Psoas muscle (tissue), 8 donors: ENCODE results near the gene NT5DC3. TPM values are rescaled to one million over a fixed set of nuclear protein-coding genes. Genes with fewer than 3 reads are reported as not detected.

Source experiments
- ATAC-seq, 4 donors: fragments of 200-7000 bp; cut with Tn5 transposase; one replicate each; pipeline ENCODE4 v1.9.1; 2020; ENCODE audit warnings: moderate library complexity in 3 of 4, mild to moderate bottlenecking in 2 of 4
- DNase-seq, 2 donors: peaks; one replicate each; pipeline ENCODE4 v3.0.0-alpha.2; 2020
- H3K27ac ChIP-seq: fragments of 200-600 bp; one replicate; pipeline ENCODE4 v1.8.0; 2022
- H3K27me3 ChIP-seq, 3 donors: fragments of 200-600 bp in 1 of 3; one replicate each; pipeline versions ENCODE4 v1.6.1 to v1.8.0; 2013 to 2022; ENCODE audit warnings: low read length in 2 of 3, mild to moderate bottlenecking in 2 of 3, moderate library complexity in 1 of 3; ENCODE audit not compliant: insufficient read depth in 3 of 3
- H3K36me3 ChIP-seq, 2 donors: fragments of 200-600 bp in 1 of 2; one replicate each; pipeline versions ENCODE4 v1.6.1 to v1.8.0; 2013 to 2022; ENCODE audit warnings: low read depth in 1 of 2, mild to moderate bottlenecking in 1 of 2, moderate library complexity in 1 of 2; ENCODE audit not compliant: insufficient read depth in 1 of 2
- H3K4me1 ChIP-seq: fragments of 200-600 bp; one replicate; pipeline ENCODE4 v1.8.0; 2022
- H3K4me3 ChIP-seq: fragments of 200-600 bp; one replicate; pipeline ENCODE4 v1.8.0; 2022; ENCODE audit warnings: mild to moderate bottlenecking
- H3K9me3 ChIP-seq: fragments of 200-600 bp; one replicate; pipeline ENCODE4 v1.8.0; 2022
- CTCF ChIP-seq: fragments of 200-600 bp; IDR thresholded peaks from one replicate; pipeline ENCODE4 v1.8.0; 2022; ENCODE audit warnings: antibody characterized with exemption
- WGBS, 3 donors: extraction: QIAGEN DNeasy Blood & Tissue Kit; methylation state at CpG; one replicate each; pipeline versions ENCODE4 v1.1.6 to v1.1.7; 2013; 5-methylcytosine and 5-hydroxymethylcytosine counted together
- intact Hi-C, 2 donors: fragments of 100-400 bp; cut with DNase I; formaldehyde crosslinking; loops; one replicate each; pipeline versions ENCODE4 v1.11.0 to v1.14.2; 2022
- polyA plus RNA-seq, 3 donors: library from polyadenylated mRNA; stranded (reverse); fragments of 200-250 nt; gene quantifications; one replicate each; pipeline ENCODE4 v1.2.3, GENCODE V29; 2013
- total RNA-seq, 4 donors: library from RNA; stranded (reverse); fragmentation: NEBNext Ultra II Directional in 2 of 4; extraction: Animal tissue kit (Norgen Biotek cat#: 25700) in 2 of 4; gene quantifications; one replicate each; pipeline versions ENCODE4 v1.2.1 to v1.2.4, GENCODE V29; 2021 to 2023
- donor health status: healthy with polysubstance abuse.
- donor health status: DM: no; HTN: no; CAD: no; lungs with moderate emphysema.
- donor health status: Bipolar disorder and iron deficiency.
- donor health status: healthy.
- donor health status: DM: yes; HTN: yes; CAD: no.
- donor health status: DM: no; HTN: no; CAD: no.
- donor health status: DM: no; HTN: no; CAD: no.
- donor health status: DM: yes; HTN: yes; CAD: no.

Gene NT5DC3
- total and polyA plus RNA-seq, 7 donors: 5.2 to 64.2 (median 16.2) TPM

GRCh38 chr12:103772367-103773108, 68.5 kb downstream of the NT5DC3 start:
- intact Hi-C loops: loop anchor here (5.0 to 10.0 kb wide), 3 partner anchors 102 to 160 kb away; partner anchors contain the start of gene HSP90B1 (in 1 of the 2)
- H3K9me3 ChIP-seq: no peaks in the 10 kb centered on the region
- TF ChIP-seq CTCF: no peak
- DNase-seq (no peak), ATAC-seq (peak in 3 of 4 donors; percentile 29 to 46 (median 36))
- H3K4me1 ChIP-seq: peaks cover 6% of the 10 kb centered on the region
- peaks cover 0 to 13% of the 10 kb centered on the region in 2 donors for H3K36me3 ChIP-seq
- 76 to 86% (median 80%) methylated on average over 7 of the region's 7 CpGs for WGBS, 3 donors
- H3K27ac ChIP-seq: no peak overlapping the region
- H3K27me3 ChIP-seq: no peaks in the 10 kb centered on the region
- no peak overlapping the region for H3K4me3 ChIP-seq

GRCh38 chr12:103771466-103771865, 69.6 kb downstream of the NT5DC3 start:
- TF ChIP-seq CTCF: peak; percentile 52
- Histone ChIP-seq H3K4me3 (no peak overlapping the region), H3K36me3 (peaks cover 0 to 6% of the 10 kb centered on the region in 2 donors), H3K9me3 (no peaks in the 10 kb centered on the region), H3K27me3 (no peaks in the 10 kb centered on the region), H3K4me1 (peaks cover 6% of the 10 kb centered on the region), H3K27ac (no peak overlapping the region)
- ATAC-seq: peak; percentile 72 to 94 (median 82)
- peak; percentile 27 to 60 for DNase-seq
- WGBS, 3 donors: 16 to 42% (median 31%) methylated on average over 3 of the region's 3 CpGs
- intact Hi-C loops: loop anchor here (5.0 to 10.0 kb wide), 3 partner anchors 103 to 161 kb away; partner anchors contain the start of gene HSP90B1 (in 1 of the 2)

GRCh38 chr12:103769240-103769945, 71.6 kb downstream of the NT5DC3 start:
- no peaks in the 10 kb centered on the region for H3K27me3 ChIP-seq
- H3K27ac ChIP-seq: no peak overlapping the region
- ATAC-seq: peak in 2 of 4 donors; percentile 10 to 21
- no peaks in the 10 kb centered on the region for H3K9me3 ChIP-seq
- H3K36me3 ChIP-seq: peaks cover 0 to 23% of the 10 kb centered on the region in 2 donors
- intact Hi-C loops: no loop called here
- no peak for TF ChIP-seq CTCF
- no peak overlapping the region for H3K4me3 ChIP-seq
- DNase-seq: no peak
- peaks cover 6% of the 10 kb centered on the region for H3K4me1 ChIP-seq
- 80 to 86% (median 82%) methylated on average over 9 of the region's 9 CpGs for WGBS, 3 donors

GRCh38 chr12:103768467-103769123, 72.4 kb downstream of the NT5DC3 start:
- 79 to 89% (median 86%) methylated on average over 7 of the region's 8 CpGs for WGBS, 3 donors
- ATAC-seq: peak in 1 of 4 donors; percentile 16

More at GRCh38 chr12:103768467-103769123, 72.4 kb downstream of the NT5DC3 start:
- TF ChIP-seq CTCF: no peak
- Histone ChIP-seq H3K36me3 (peaks cover 0 to 26% of the 10 kb centered on the region in 2 donors), H3K4me1 (peaks cover 6% of the 10 kb centered on the region), H3K27ac (no peak overlapping the region), H3K27me3 (no peaks in the 10 kb centered on the region), H3K9me3 (no peaks in the 10 kb centered on the region), H3K4me3 (no peak overlapping the region)
- intact Hi-C loops: no loop called here
- DNase-seq: no peak
